Right ventricle myocardium superior (tissue), 1 donor: Measurements from ENCODE around the gene WLS. TPM values are rescaled to one million over a fixed set of nuclear protein-coding genes. Genes with fewer than 3 reads are reported as not detected.
"Not testable (repeated sequence)": the region's sequence is repeated elsewhere in the genome, so short reads cannot be mapped to it uniquely, and the experiment has no call there.

Experiments
- ATAC-seq: fragments of 200-7000 bp; cut with Tn5 transposase; one replicate; pipeline ENCODE4 v1.9.1; 2020; ENCODE audit warnings: mild to moderate bottlenecking; ENCODE audit not compliant: poor library complexity
- DNase-seq: peaks from one replicate; pipeline ENCODE4 v3.0.0-alpha.2; 2020
- intact Hi-C: fragments of 100-400 bp; cut with DNase I; formaldehyde crosslinking; loops from one replicate; pipeline ENCODE4 v1.11.2; 2022
- total RNA-seq: library from RNA; stranded (reverse); fragmentation: NEBNext Ultra II Directional; extraction: Animal tissue kit (Norgen Biotek cat#: 25700); gene quantifications from one replicate; pipeline ENCODE4 v1.2.1, GENCODE V29; 2021
- donor health status: DM: no; HTN: yes; CAD: no; lungs with severe emphysema.

WLS gene
- total RNA-seq, 1 donor from 2014 or later = 93.2 TPM

- ATAC-seq (no peak), DNase-seq (no peak)
- intact Hi-C loops = no loop called here
Measured at GRCh38 chr1:68178821-68179490, 53.4 kb downstream of the WLS start.

- peak; percentile 15 for ATAC-seq
- intact Hi-C loops = no loop called here
- peak; percentile 44 for DNase-seq
Measured at GRCh38 chr1:68175621-68176398, 56.5 kb downstream of the WLS start.

GRCh38 chr1:68174738-68175113 is 57.6 kb downstream of the WLS start:
- ATAC-seq (peak; percentile 24), DNase-seq (no peak)
- intact Hi-C loops = no loop called here

GRCh38 chr1:68173936-68174737 is 58.2 kb downstream of the WLS start:
- intact Hi-C loops = no loop called here
- DNase-seq (peak; percentile 49), ATAC-seq (peak; percentile 82)

- peak; percentile 66 for ATAC-seq
- intact Hi-C loops = no loop called here
- DNase-seq = no peak
Measured at GRCh38 chr1:68173283-68173935, 58.9 kb downstream of the WLS start.

GRCh38 chr1:68171795-68172194 is 60.5 kb downstream of the WLS start:
- intact Hi-C loops, ATAC-seq, DNase-seq: not testable (repeated sequence)

GRCh38 chr1:68168545-68169171 is 63.7 kb downstream of the WLS start:
- DNase-seq (no peak), ATAC-seq (peak; percentile 32)
- intact Hi-C loops = no loop called here

- DNase-seq (no peak), ATAC-seq (no peak)
- intact Hi-C loops = no loop called here
Measured at GRCh38 chr1:68167211-68167610, 65.1 kb downstream of the WLS start.

- no peak for DNase-seq
- intact Hi-C loops = no loop called here
- no peak for ATAC-seq
Measured at GRCh38 chr1:68166348-68166747, 66.0 kb downstream of the WLS start.

- intact Hi-C loops = no loop called here
- no peak for ATAC-seq
- no peak for DNase-seq
Measured at GRCh38 chr1:68165665-68166064, 66.7 kb downstream of the WLS start.

GRCh38 chr1:68164918-68165317 is 67.4 kb downstream of the WLS start:
- intact Hi-C loops = no loop called here
- no peak for ATAC-seq

GRCh38 chr1:68163220-68163619 is 69.1 kb downstream of the WLS start:
- ATAC-seq = no peak
- intact Hi-C loops = no loop called here
- DNase-seq = no peak

More at GRCh38 chr1:68164918-68165317, 67.4 kb downstream of the WLS start:
- no peak for DNase-seq

- ATAC-seq = no peak
- DNase-seq = no peak
- intact Hi-C loops = no loop called here
Measured at GRCh38 chr1:68162761-68163160, 69.6 kb downstream of the WLS start.

- intact Hi-C loops, ATAC-seq, DNase-seq: not testable (repeated sequence)
Measured at GRCh38 chr1:68161672-68162071, 70.7 kb downstream of the WLS start.

- intact Hi-C loops, DNase-seq, ATAC-seq: not testable (repeated sequence)
Measured at GRCh38 chr1:68160935-68161334, 71.4 kb downstream of the WLS start.

GRCh38 chr1:68160021-68160420 is 72.3 kb downstream of the WLS start:
- DNase-seq (no peak), ATAC-seq (no peak)
- intact Hi-C loops = no loop called here

- intact Hi-C loops = no loop called here
- no peak for ATAC-seq
- DNase-seq = no peak
Measured at GRCh38 chr1:68158837-68159236, 73.5 kb downstream of the WLS start.

- intact Hi-C loops = no loop called here
- DNase-seq (no peak), ATAC-seq (no peak)
Measured at GRCh38 chr1:68157416-68157815, 74.9 kb downstream of the WLS start.

GRCh38 chr1:68151690-68152089 is 80.6 kb downstream of the WLS start:
- DNase-seq (no peak), ATAC-seq (no peak)
- intact Hi-C loops = no loop called here
